Activated T-helper 1 cell treated with anti-CD3 and anti-CD28 coated beads, Interleukin-12 subunit alpha, Interleukin-12 subunit beta, Interleukin-2, Interleukin-4 antibody, amounts not matched to agents 30 ng/mL and 10 ng/mL and 1 ng/mL, durations not matched to agents 14 hours and 24 hours and 36 hours (primary cell): ENCODE results near the gene MAMDC4. TPM values are rescaled to one million over a fixed set of nuclear protein-coding genes. Genes with fewer than 3 reads are reported as not detected.
"Not testable (repeated sequence)": the region's sequence is repeated elsewhere in the genome, so short reads cannot be mapped to it uniquely, and the experiment has no call there.

Source experiments
- DNase-seq: peaks from one replicate; pipeline ENCODE4 v3.0.0; 2021; ENCODE audit warnings: low spot score
- H3K27ac Mint-ChIP-seq: one replicate; pipeline ENCODE4 v1.8.0; 2021; ENCODE audit warnings: mild to moderate bottlenecking, mixed read lengths
- H3K27me3 Mint-ChIP-seq: one replicate; pipeline ENCODE4 v1.8.0; 2022; ENCODE audit warnings: mild to moderate bottlenecking, moderate library complexity, mixed read lengths; ENCODE audit not compliant: insufficient read depth
- H3K36me3 Mint-ChIP-seq: one replicate; pipeline ENCODE4 v1.8.0; 2021; ENCODE audit warnings: low read depth, mixed read lengths
- H3K4me1 Mint-ChIP-seq: one replicate; pipeline ENCODE4 v1.8.0; 2021; ENCODE audit warnings: low read depth, mixed read lengths
- H3K4me3 Mint-ChIP-seq: one replicate; pipeline ENCODE4 v1.8.0; 2021; ENCODE audit warnings: mild to moderate bottlenecking, moderate library complexity, mixed read lengths
- H3K9me3 Mint-ChIP-seq: one replicate; pipeline ENCODE4 v1.8.0; 2021; ENCODE audit warnings: mixed read lengths
- intact Hi-C: fragments of 100-400 bp; cut with micrococcal nuclease; formaldehyde crosslinking; loops from one replicate; pipeline ENCODE4 v1.15.1; 2024
- total RNA-seq: library from RNA; stranded (reverse); gene quantifications from 2 replicates; pipeline ENCODE4 v1.2.3, GENCODE V29; 2022

MAMDC4 gene
- total RNA-seq, 1 donor from 2014 or later = 18.2 TPM

- Mint-ChIP-seq H3K27ac (no peak overlapping the region), H3K36me3 (peaks cover 3% of the 10 kb centered on the region), H3K4me1 (no peaks in the 10 kb centered on the region), H3K4me3 (no peak overlapping the region), H3K9me3 (no peaks in the 10 kb centered on the region), H3K27me3 (no peaks in the 10 kb centered on the region)
- intact Hi-C loops = no loop called here
- DNase-seq = no peak
Measured at GRCh38 chr9:136828474-136829140, 23.5 kb upstream of the MAMDC4 start.

DNA sequence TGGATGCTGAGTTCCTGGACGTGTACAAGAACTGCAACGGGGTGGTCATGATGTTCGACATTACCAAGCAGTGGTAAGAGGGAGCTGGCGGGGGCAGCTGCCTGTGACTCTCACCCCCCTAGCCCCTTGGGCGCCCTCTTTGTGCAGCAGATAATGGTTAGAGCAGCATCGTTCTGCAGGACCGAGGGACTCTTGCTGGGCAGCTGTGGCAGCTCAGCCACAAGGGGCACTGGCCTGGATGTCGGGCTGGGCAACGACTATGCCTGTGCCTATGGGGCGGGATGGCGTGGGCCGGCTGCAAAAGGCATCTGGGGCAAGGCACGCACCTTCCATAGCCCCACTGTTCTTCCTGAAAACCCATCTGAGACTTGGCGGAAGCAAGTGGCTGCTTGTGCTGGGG, 22.7 kb upstream of the MAMDC4 start:
- Mint-ChIP-seq H3K36me3 (peaks cover 5% of the 10 kb centered on the region), H3K27ac (no peak overlapping the region), H3K9me3 (no peaks in the 10 kb centered on the region), H3K27me3 (no peaks in the 10 kb centered on the region), H3K4me3 (no peak overlapping the region), H3K4me1 (no peaks in the 10 kb centered on the region)
- intact Hi-C loops = no loop called here
- no peak for DNase-seq

- no peak for DNase-seq
- no peak overlapping the region for H3K27ac Mint-ChIP-seq
- H3K4me3 Mint-ChIP-seq = no peak overlapping the region
- peaks cover 5% of the 10 kb centered on the region for H3K36me3 Mint-ChIP-seq
- H3K27me3 Mint-ChIP-seq = no peaks in the 10 kb centered on the region
- H3K9me3 Mint-ChIP-seq = no peaks in the 10 kb centered on the region
- H3K4me1 Mint-ChIP-seq = no peaks in the 10 kb centered on the region
- intact Hi-C loops = no loop called here
Measured at GRCh38 chr9:136829981-136830885, 21.9 kb upstream of the MAMDC4 start.

- Mint-ChIP-seq H3K27ac (no peak overlapping the region), H3K9me3 (no peaks in the 10 kb centered on the region), H3K27me3 (no peaks in the 10 kb centered on the region), H3K36me3 (peaks cover 5% of the 10 kb centered on the region), H3K4me3 (no peak overlapping the region), H3K4me1 (no peaks in the 10 kb centered on the region)
- no peak for DNase-seq
- intact Hi-C loops = no loop called here
Measured at GRCh38 chr9:136831002-136831719, 21.0 kb upstream of the MAMDC4 start.

- no peak for DNase-seq
- Mint-ChIP-seq H3K9me3 (no peaks in the 10 kb centered on the region), H3K27me3 (no peaks in the 10 kb centered on the region), H3K4me3 (no peak overlapping the region), H3K27ac (no peak overlapping the region), H3K36me3 (peaks cover 5% of the 10 kb centered on the region), H3K4me1 (no peaks in the 10 kb centered on the region)
- intact Hi-C loops = no loop called here
Measured at GRCh38 chr9:136831720-136832104, 20.4 kb upstream of the MAMDC4 start.

- intact Hi-C loops = no loop called here
Measured at GRCh38 chr9:136832581-136832980, 19.6 kb upstream of the MAMDC4 start.

GRCh38 chr9:136833381-136834048, 18.6 kb upstream of the MAMDC4 start:
- H3K36me3 Mint-ChIP-seq, intact Hi-C loops, H3K27ac Mint-ChIP-seq, H3K4me1 Mint-ChIP-seq, H3K4me3 Mint-ChIP-seq, H3K27me3 Mint-ChIP-seq, H3K9me3 Mint-ChIP-seq, DNase-seq: not testable (repeated sequence)

More at GRCh38 chr9:136832581-136832980, 19.6 kb upstream of the MAMDC4 start:
- Mint-ChIP-seq H3K4me3 (no peak overlapping the region), H3K9me3 (no peaks in the 10 kb centered on the region), H3K27me3 (no peaks in the 10 kb centered on the region), H3K36me3 (peaks cover 5% of the 10 kb centered on the region), H3K4me1 (no peaks in the 10 kb centered on the region), H3K27ac (no peak overlapping the region)
- no peak for DNase-seq

GRCh38 chr9:136835162-136835931, 16.8 kb upstream of the MAMDC4 start:
- Mint-ChIP-seq H3K36me3 (peaks cover 6% of the 10 kb centered on the region), H3K4me3 (no peak overlapping the region), H3K27ac (no peak overlapping the region), H3K9me3 (no peaks in the 10 kb centered on the region), H3K4me1 (no peaks in the 10 kb centered on the region), H3K27me3 (no peaks in the 10 kb centered on the region)
- DNase-seq = no peak
- intact Hi-C loops = no loop called here

GRCh38 chr9:136835932-136836904, 15.9 kb upstream of the MAMDC4 start:
- Mint-ChIP-seq H3K4me1 (no peaks in the 10 kb centered on the region), H3K36me3 (peaks cover 6% of the 10 kb centered on the region), H3K27ac (no peak overlapping the region), H3K9me3 (no peaks in the 10 kb centered on the region), H3K27me3 (no peaks in the 10 kb centered on the region), H3K4me3 (no peak overlapping the region)
- intact Hi-C loops = no loop called here
- DNase-seq = no peak

GRCh38 chr9:136837146-136837855, 14.8 kb upstream of the MAMDC4 start:
- intact Hi-C loops = no loop called here
- DNase-seq = no peak
- no peaks in the 10 kb centered on the region for H3K27me3 Mint-ChIP-seq
- no peak overlapping the region for H3K27ac Mint-ChIP-seq
- no peaks in the 10 kb centered on the region for H3K4me1 Mint-ChIP-seq
- peaks cover 6% of the 10 kb centered on the region for H3K36me3 Mint-ChIP-seq
- no peaks in the 10 kb centered on the region for H3K9me3 Mint-ChIP-seq
- no peak overlapping the region for H3K4me3 Mint-ChIP-seq

DNA sequence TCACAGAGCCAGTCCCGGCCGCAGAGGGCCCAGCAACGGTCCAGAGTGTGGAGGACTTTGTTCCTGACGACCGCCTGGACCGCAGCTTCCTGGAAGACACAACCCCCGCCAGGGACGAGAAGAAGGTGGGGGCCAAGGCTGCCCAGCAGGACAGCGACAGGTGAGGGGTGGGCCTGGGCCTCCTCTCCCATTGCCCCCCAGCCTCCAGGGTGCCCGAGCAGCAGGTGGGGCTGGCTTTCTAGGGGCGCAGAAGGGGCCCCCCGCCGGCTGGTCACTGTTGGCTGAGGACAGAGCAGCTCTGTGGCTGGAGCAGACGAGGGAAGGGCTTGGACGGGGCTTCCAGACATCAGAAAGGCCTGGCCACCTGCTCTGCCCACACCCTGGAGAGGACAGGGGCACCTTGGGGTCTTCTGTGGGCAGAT, 14.3 kb upstream of the MAMDC4 start:
- H3K4me3 Mint-ChIP-seq, H3K36me3 Mint-ChIP-seq, H3K27ac Mint-ChIP-seq, H3K4me1 Mint-ChIP-seq, DNase-seq, H3K9me3 Mint-ChIP-seq, H3K27me3 Mint-ChIP-seq, intact Hi-C loops: not testable (repeated sequence)
